Measurements from ENCODE around the gene INMT.
A peak's percentile ranks its signal among the peaks of the same experiment; 100 is the strongest.

The INMT gene

GRCh38 chr7:30750683-30751650 is 968 bp upstream of the INMT start:
- DNase-seq (ENCODE audit: low read depth in 2 of 2, low spot score in 1 of 2) = no peak

- DNase-seq (ENCODE audit: low read depth in 2 of 2, low spot score in 1 of 2) = no peak
These were observed 549 bp downstream of the INMT start for GRCh38 chr7:30752484-30752883.

GRCh38 chr7:30752979-30753378 is 1.0 kb downstream of the INMT start:
- DNase-seq (ENCODE audit: low read depth in 2 of 2, low spot score in 1 of 2) = no peak

GRCh38 chr7:30754315-30754877 is 2.5 kb downstream of the INMT start:
- no peak for DNase-seq (ENCODE audit: low read depth in 2 of 2, low spot score in 1 of 2)

GRCh38 chr7:30755384-30756154 is 3.6 kb downstream of the INMT start:
- DNase-seq (ENCODE audit: low read depth in 2 of 2, low spot score in 1 of 2) = no peak

- no peak for DNase-seq (ENCODE audit: low read depth in 2 of 2, low spot score in 1 of 2)
These were observed 5.4 kb downstream of the INMT start for GRCh38 chr7:30757342-30757692.

GRCh38 chr7:30760514-30761213 is 8.7 kb downstream of the INMT start:
- no peak for DNase-seq (ENCODE audit: low read depth in 2 of 2, low spot score in 1 of 2)

- DNase-seq (ENCODE audit: low read depth in 2 of 2, low spot score in 1 of 2) = no peak
These were observed 9.6 kb downstream of the INMT start for GRCh38 chr7:30761214-30762156.

- no peak for DNase-seq (ENCODE audit: low read depth in 2 of 2, low spot score in 1 of 2)
These were observed 12.4 kb downstream of the INMT start for GRCh38 chr7:30764030-30764975.

GRCh38 chr7:30765408-30765807 is 13.5 kb downstream of the INMT start:
- no peak for DNase-seq (ENCODE audit: low read depth in 2 of 2, low spot score in 1 of 2)

- no peak for DNase-seq (ENCODE audit: low read depth in 2 of 2, low spot score in 1 of 2)
These were observed 18.9 kb downstream of the INMT start for GRCh38 chr7:30770845-30771173.

GRCh38 chr7:30771174-30771879 is 19.4 kb downstream of the INMT start, which contains the start of gene MINDY4:
Gene MINDY4 (plus strand): TSS chr7:30771417. CDS start chr7:30771494, 77 bp downstream.
- peak in 1 of 2 donors; percentile 42 for DNase-seq (ENCODE audit: low read depth in 2 of 2, low spot score in 1 of 2)

GRCh38 chr7:30771880-30772425 is 20.0 kb downstream of the INMT start:
- DNase-seq (ENCODE audit: low read depth in 2 of 2, low spot score in 1 of 2) = no peak

GRCh38 chr7:30772984-30773383 is 21.0 kb downstream of the INMT start:
- DNase-seq (ENCODE audit: low read depth in 2 of 2, low spot score in 1 of 2) = no peak

- DNase-seq (ENCODE audit: low read depth in 2 of 2, low spot score in 1 of 2) = no peak
These were observed 24.1 kb downstream of the INMT start for GRCh38 chr7:30775992-30776391.

GRCh38 chr7:30776971-30777370 is 25.0 kb downstream of the INMT start:
- DNase-seq (ENCODE audit: low read depth in 2 of 2, low spot score in 1 of 2) = no peak

GRCh38 chr7:30778255-30779025 is 26.5 kb downstream of the INMT start:
- DNase-seq (ENCODE audit: low read depth in 2 of 2, low spot score in 1 of 2) = no peak

Measured in stimulated activated CD8-positive, alpha-beta memory T cell treated with anti-CD3 and anti-CD28 coated beads, Interleukin-4, amount 100 ng/mL, for 4 hours (primary cell).